SU-DHL-6 (cell line): ENCODE measurements around the gene B2M.

Experiments
- CTCF ChIP-seq: fragments of 200-600 bp; sonication (generic); IDR thresholded peaks from one replicate; pipeline ENCODE4 v1.5.1; 2017; ENCODE audit warnings: antibody characterized with exemption, mild to moderate bottlenecking, low read length, moderate library complexity; ENCODE audit not compliant: insufficient read depth, poor library complexity, severe bottlenecking
- EZH2phosphoT487 ChIP-seq: fragments of 200-600 bp; sonication (generic), shearing (Covaris generic); conservative IDR thresholded peaks from 2 replicates; pipeline ENCODE4 v1.6.1; 2018; ENCODE audit warnings: mild to moderate bottlenecking, antibody characterized with exemption, low read length, moderate library complexity, mixed read lengths

GRCh38 chr15:44706946-44707636 is 4.2 kb upstream of the B2M start:
- TF ChIP-seq CTCF (no peak), EZH2phosphoT487 (no peak)
